HG02870 (cell line): ENCODE data around the gene SLC11A2.
"Not testable (repeated sequence)": the region's sequence is repeated elsewhere in the genome, so short reads cannot be mapped to it uniquely, and the experiment has no call there.

ENCODE experiments used
- ATAC-seq: cut with Tn5 transposase; IDR thresholded peaks from one replicate; pipeline ENCODE4 v1.9.1; 2021; ENCODE audit warnings: mild to moderate bottlenecking, moderate library complexity; ENCODE audit not compliant: unreplicated experiment

SLC11A2 gene

GRCh38 chr12:50951112-50951511, 75.1 kb downstream of the SLC11A2 start:
- ATAC-seq: no peak

GRCh38 chr12:50949801-50950302, 76.3 kb downstream of the SLC11A2 start:
- no peak for ATAC-seq

- ATAC-seq: no peak
Measured at GRCh38 chr12:50948798-50949197, 77.4 kb downstream of the SLC11A2 start.

- no peak for ATAC-seq
Measured at GRCh38 chr12:50947933-50948626, 78.1 kb downstream of the SLC11A2 start.

- no peak for ATAC-seq
Measured at GRCh38 chr12:50937653-50938052, 88.5 kb downstream of the SLC11A2 start.

- no peak for ATAC-seq
Measured at GRCh38 chr12:50936821-50937530, 89.2 kb downstream of the SLC11A2 start.

- no peak for ATAC-seq
Measured at GRCh38 chr12:50934981-50935807, 91.0 kb downstream of the SLC11A2 start.

GRCh38 chr12:50934371-50934851, 91.8 kb downstream of the SLC11A2 start:
- ATAC-seq: no peak

GRCh38 chr12:50933459-50934124, 92.6 kb downstream of the SLC11A2 start:
- ATAC-seq: no peak

GRCh38 chr12:50932787-50933280, 93.3 kb downstream of the SLC11A2 start:
- no peak for ATAC-seq

GRCh38 chr12:50930477-50930876, 95.7 kb downstream of the SLC11A2 start:
- not testable (repeated sequence) for ATAC-seq

- no peak for ATAC-seq
Measured at GRCh38 chr12:50929831-50930230, 96.4 kb downstream of the SLC11A2 start.
